Caco-2 (cell line): ENCODE data around the gene TEX13C. TPM values are rescaled to one million over a fixed set of nuclear protein-coding genes. Genes with fewer than 3 reads are reported as not detected.

ENCODE experiments used
- BruUV-seq: library from RNA; stranded (reverse); fragments of 400-500 nt; replicated peaks from 2 replicates; lab custom pipeline; 2021; lab: Mats Ljungman, UMichigan
- CTCF ChIA-PET: fragments of 300-600 bp; sonication (Branson Sonifier 250); formaldehyde crosslinking; loops from one replicate; lab custom pipeline; 2022; ENCODE audit warnings: antibody characterized with exemption; lab: Charles Lee
- POLR2A ChIA-PET: fragments of 300-600 bp; sonication (Branson Sonifier 250); formaldehyde crosslinking; loops from one replicate; lab custom pipeline; 2022; ENCODE audit warnings: antibody characterized with exemption; lab: Charles Lee
- DNase-seq, 2 experiments: peaks; one replicate each; pipeline versions ENCODE4 v3.0.0 to v3.0.0-alpha.2; 2020 to 2022
- H3K27me3 ChIP-seq: replicated peaks from 2 replicates; pipeline ENCODE4 v1.6.0; 2011; ENCODE audit warnings: low read length; ENCODE audit not compliant: control insufficient read depth, insufficient read depth
- H3K36me3 ChIP-seq: 2 replicates; pipeline ENCODE4 v1.5.1; 2011; ENCODE audit warnings: low read length; ENCODE audit not compliant: control insufficient read depth, insufficient read depth
- H3K4me1 ChIP-seq: fragments of 250-450 bp; sonication (Bioruptor Pico); 2 replicates; pipeline ENCODE4 v1.5.1; 2020; ENCODE audit warnings: mild to moderate bottlenecking
- H3K4me3 ChIP-seq: 2 replicates; pipeline ENCODE4 v1.5.1; 2011; ENCODE audit warnings: low read depth, mild to moderate bottlenecking, control low read depth, low read length
- H3K9me3 ChIP-seq: fragments of 250-450 bp; sonication (Bioruptor Pico); 2 replicates; pipeline ENCODE4 v1.5.1; 2020; ENCODE audit warnings: mild to moderate bottlenecking, moderate library complexity
- H3K27ac Mint-ChIP-seq: one replicate; pipeline ENCODE4 v1.8.0; 2022; ENCODE audit warnings: mixed read lengths; ENCODE audit not compliant: unreplicated experiment
- H3K27me3 Mint-ChIP-seq: one replicate; pipeline ENCODE4 v1.8.0; 2022; ENCODE audit warnings: mixed read lengths; ENCODE audit not compliant: insufficient read depth, unreplicated experiment
- H3K36me3 Mint-ChIP-seq: one replicate; pipeline ENCODE4 v1.8.0; 2022; ENCODE audit warnings: mild to moderate bottlenecking, mixed read lengths; ENCODE audit not compliant: insufficient read depth, unreplicated experiment
- H3K4me1 Mint-ChIP-seq: one replicate; pipeline ENCODE4 v1.8.0; 2022; ENCODE audit warnings: low read depth, mixed read lengths; ENCODE audit not compliant: unreplicated experiment
- H3K4me3 Mint-ChIP-seq: one replicate; pipeline ENCODE4 v1.8.0; 2022; ENCODE audit warnings: mild to moderate bottlenecking, moderate library complexity, mixed read lengths; ENCODE audit not compliant: unreplicated experiment
- H3K9me3 Mint-ChIP-seq: one replicate; pipeline ENCODE4 v1.8.0; 2022; ENCODE audit warnings: mixed read lengths; ENCODE audit not compliant: unreplicated experiment
- CTCF ChIP-seq, 2 experiments: fragments of 200-600 bp in 1 of 2; IDR thresholded peaks; 1 replicate in 1 of 2; 2 replicates in 1 of 2; pipeline versions ENCODE4 v1.5.1 to v1.8.0; 2011 to 2022; ENCODE audit warnings: antibody characterized with exemption in 1 of 2, control low read depth in 1 of 2, inconsistent platforms in 1 of 2, low read depth in 1 of 2, low read length in 1 of 2, mild to moderate bottlenecking in 1 of 2, moderate library complexity in 1 of 2; ENCODE audit not compliant: insufficient read depth in 1 of 2, severe bottlenecking in 1 of 2, unreplicated experiment in 1 of 2
- intact Hi-C: fragments of 100-400 bp; cut with micrococcal nuclease; formaldehyde crosslinking; loops from one replicate; pipeline ENCODE4 v1.10.0; 2022; ENCODE audit not compliant: unreplicated experiment
- total RNA-seq: library from RNA; stranded (reverse); gene quantifications from 2 replicates; pipeline ENCODE4 v1.2.3, GENCODE V29; 2022

The TEX13C gene
- total RNA-seq, 1 experiment from 2014 or later: not detected

GRCh38 chrX:125326599-125326998 is 6.9 kb downstream of the TEX13C start:
- H3K27me3 ChIP-seq: no peaks in the 10 kb centered on the region
- no peaks in the 10 kb centered on the region for H3K4me1 ChIP-seq
- no peak overlapping the region for H3K4me3 ChIP-seq
- Mint-ChIP-seq H3K9me3 (no peaks in the 10 kb centered on the region), H3K4me3 (no peak overlapping the region), H3K27ac (no peak overlapping the region), H3K27me3 (no peaks in the 10 kb centered on the region), H3K36me3 (no peaks in the 10 kb centered on the region), H3K4me1 (no peaks in the 10 kb centered on the region)
- no peaks in the 10 kb centered on the region for H3K9me3 ChIP-seq
- no peak for DNase-seq
- no TSS peak for BruUV-seq
- no peak for TF ChIP-seq CTCF (IDR thresholded peaks at IDR 0.05; ENCODE audit: insufficient read depth in 1 of 2, low read depth in 1 of 2, low read length in 1 of 2, severe bottlenecking in 1 of 2, unreplicated experiment in 1 of 2)
- CTCF ChIA-PET: no interaction called here
- POLR2A ChIA-PET: no interaction called here
- H3K36me3 ChIP-seq: no peaks in the 10 kb centered on the region
- intact Hi-C loops: no loop called here

DNA sequence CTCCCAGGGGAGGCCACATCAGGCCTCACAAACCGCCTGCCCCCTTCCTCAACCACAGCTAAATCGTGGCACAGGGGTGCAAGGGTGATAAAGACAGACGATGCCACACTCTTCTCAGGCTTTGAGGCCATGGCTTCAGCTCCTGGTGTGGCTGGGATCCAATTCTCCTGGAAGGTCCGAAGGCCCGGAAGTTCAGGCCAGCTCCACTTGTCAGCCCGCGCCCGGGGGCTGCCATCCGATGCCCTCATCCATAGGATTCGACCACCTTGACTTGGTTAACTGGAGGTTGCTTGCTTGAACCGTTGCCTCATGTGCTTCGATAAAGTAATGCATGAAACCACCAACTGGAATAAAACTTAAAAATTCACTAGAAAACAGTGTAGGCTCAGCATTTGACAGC is 8.2 kb downstream of the TEX13C start:
- Mint-ChIP-seq H3K4me3 (no peak overlapping the region), H3K27ac (no peak overlapping the region), H3K36me3 (no peaks in the 10 kb centered on the region), H3K9me3 (no peaks in the 10 kb centered on the region), H3K4me1 (no peaks in the 10 kb centered on the region), H3K27me3 (no peaks in the 10 kb centered on the region)
- no peak for DNase-seq
- Histone ChIP-seq H3K27me3 (no peaks in the 10 kb centered on the region), H3K4me1 (no peaks in the 10 kb centered on the region), H3K9me3 (no peaks in the 10 kb centered on the region), H3K4me3 (no peak overlapping the region), H3K36me3 (no peaks in the 10 kb centered on the region)
- intact Hi-C loops: no loop called here
- TF ChIP-seq CTCF (IDR thresholded peaks at IDR 0.05; ENCODE audit: insufficient read depth in 1 of 2, low read depth in 1 of 2, low read length in 1 of 2, severe bottlenecking in 1 of 2, unreplicated experiment in 1 of 2): no peak
- POLR2A ChIA-PET: no interaction called here
- CTCF ChIA-PET: no interaction called here
- BruUV-seq: no TSS peak

DNA sequence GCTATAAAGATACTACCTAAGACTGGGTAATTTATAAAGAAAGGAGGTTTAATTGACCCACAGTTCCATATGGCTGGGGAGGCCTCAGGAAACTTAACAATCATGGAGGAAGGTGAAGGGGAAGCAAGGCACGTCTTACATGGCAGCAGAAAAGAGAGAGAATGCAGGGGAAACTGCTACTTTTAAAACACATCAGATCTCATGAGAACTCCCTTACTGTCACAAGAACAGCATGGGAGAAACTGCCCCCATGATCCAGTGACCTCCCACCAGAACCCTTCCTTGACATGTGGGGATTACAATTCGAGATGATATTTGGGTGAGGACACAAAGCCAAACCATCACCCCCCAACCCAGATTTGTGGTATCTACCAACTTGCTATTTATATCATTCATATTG is 13.9 kb downstream of the TEX13C start:
- Mint-ChIP-seq H3K9me3 (no peaks in the 10 kb centered on the region), H3K27me3 (no peaks in the 10 kb centered on the region), H3K36me3 (no peaks in the 10 kb centered on the region), H3K27ac (no peak overlapping the region), H3K4me3 (no peak overlapping the region), H3K4me1 (no peaks in the 10 kb centered on the region)
- ChIA-PET POLR2A (no interaction called here), CTCF (no interaction called here)
- Histone ChIP-seq H3K36me3 (no peaks in the 10 kb centered on the region), H3K27me3 (no peaks in the 10 kb centered on the region), H3K4me1 (no peaks in the 10 kb centered on the region), H3K9me3 (no peaks in the 10 kb centered on the region), H3K4me3 (no peak overlapping the region)
- intact Hi-C loops: no loop called here
- BruUV-seq: no TSS peak
- DNase-seq: no peak
- TF ChIP-seq CTCF (IDR thresholded peaks at IDR 0.05; ENCODE audit: insufficient read depth in 1 of 2, low read depth in 1 of 2, low read length in 1 of 2, severe bottlenecking in 1 of 2, unreplicated experiment in 1 of 2): no peak
